Type B pancreatic cell (in vitro differentiated cells): Measurements from ENCODE around the gene GAREM1. TPM values are rescaled to one million over a fixed set of nuclear protein-coding genes. Genes with fewer than 3 reads are reported as not detected.
A peak's percentile ranks its signal among the peaks of the same experiment; 100 is the strongest.

Experiments
- DNase-seq: peaks from one replicate; pipeline ENCODE4 v3.0.0; 2021; ENCODE audit warnings: mixed read lengths; ENCODE audit not compliant: unreplicated experiment; ENCODE audit errors: extremely low spot score
- H3K27ac Mint-ChIP-seq: 2 replicates; pipeline ENCODE4 v1.8.0; 2021; ENCODE audit warnings: mild to moderate bottlenecking, mixed read lengths
- H3K27me3 Mint-ChIP-seq: 2 replicates; pipeline ENCODE4 v1.8.0; 2021; ENCODE audit warnings: mixed read lengths
- H3K36me3 Mint-ChIP-seq: 2 replicates; pipeline ENCODE4 v1.8.0; 2021; ENCODE audit warnings: mixed read lengths
- H3K4me1 Mint-ChIP-seq: one replicate; pipeline ENCODE4 v1.8.0; 2021; ENCODE audit warnings: mixed read lengths; ENCODE audit not compliant: unreplicated experiment
- H3K4me3 Mint-ChIP-seq: 2 replicates; pipeline ENCODE4 v1.8.0; 2021; ENCODE audit warnings: mild to moderate bottlenecking, mixed read lengths
- H3K9me3 Mint-ChIP-seq: 2 replicates; pipeline ENCODE4 v1.8.0; 2021; ENCODE audit warnings: mixed read lengths
- total RNA-seq: library from RNA; stranded (reverse); gene quantifications from 2 replicates; pipeline ENCODE4 v1.2.1, GENCODE V29; 2021; ENCODE audit warnings: low replicate concordance
- TF ChIP-seq, protein P1 (sequence below): fragments of 200-600 bp; sonication (generic); conservative IDR thresholded peaks from 2 replicates; pipeline ENCODE4 v1.5.0; 2021; ENCODE audit warnings: antibody characterized with exemption, mild to moderate bottlenecking

The GAREM1 gene
- total RNA-seq, 1 donor from 2014 or later, result 17.8 TPM

DNA sequence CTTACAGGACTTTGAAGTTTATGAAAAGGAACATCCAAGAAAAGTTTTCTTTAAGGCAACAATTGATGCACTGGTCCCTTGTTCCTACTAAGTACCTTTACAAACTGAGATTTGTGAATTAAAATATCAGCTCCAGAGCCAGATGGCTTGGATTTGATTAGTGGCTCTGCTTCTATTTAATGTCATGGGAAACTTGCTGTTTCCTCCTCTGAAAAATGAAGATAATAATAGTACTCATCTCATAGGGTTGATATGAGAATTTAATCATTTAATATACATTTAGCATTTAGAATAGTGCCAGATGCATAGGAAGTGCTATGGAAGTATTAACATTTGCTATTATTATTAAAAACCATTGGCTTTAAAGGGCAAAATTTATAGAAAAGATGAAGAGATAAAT is 2.6 kb upstream of the GAREM1 start:
- H3K36me3 Mint-ChIP-seq, result no peaks in the 10 kb centered on the region

DNA sequence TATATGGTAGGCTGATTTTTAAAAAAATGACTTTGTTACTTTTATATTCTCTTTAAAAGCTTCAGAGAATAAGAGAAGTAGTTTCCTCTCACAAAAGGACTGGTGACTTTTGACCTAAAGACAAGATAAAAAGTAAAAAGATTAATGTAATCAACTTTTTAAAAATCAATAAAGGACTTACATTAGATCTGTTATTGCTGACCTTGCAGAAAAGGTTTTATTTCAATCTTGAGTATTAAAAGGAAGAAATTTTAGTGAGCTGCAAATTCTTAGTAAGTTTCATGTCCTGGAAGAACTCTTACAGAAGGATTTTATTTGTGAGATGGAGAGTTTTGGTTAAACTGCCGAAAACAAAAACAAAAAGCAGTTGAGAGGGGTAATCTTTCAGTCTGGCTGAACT is 2.2 kb upstream of the GAREM1 start:
- H3K4me3 Mint-ChIP-seq, result no peak overlapping the region
- H3K36me3 Mint-ChIP-seq, result no peaks in the 10 kb centered on the region

More for the DNA sequence above, 2.6 kb upstream of the GAREM1 start:
- no peak for DNase-seq
- peaks cover 25% of the 10 kb centered on the region for H3K27me3 Mint-ChIP-seq
- H3K4me1 Mint-ChIP-seq, result peaks cover 14% of the 10 kb centered on the region
- no peak overlapping the region for H3K27ac Mint-ChIP-seq
- TF ChIP-seq, protein P1, sequence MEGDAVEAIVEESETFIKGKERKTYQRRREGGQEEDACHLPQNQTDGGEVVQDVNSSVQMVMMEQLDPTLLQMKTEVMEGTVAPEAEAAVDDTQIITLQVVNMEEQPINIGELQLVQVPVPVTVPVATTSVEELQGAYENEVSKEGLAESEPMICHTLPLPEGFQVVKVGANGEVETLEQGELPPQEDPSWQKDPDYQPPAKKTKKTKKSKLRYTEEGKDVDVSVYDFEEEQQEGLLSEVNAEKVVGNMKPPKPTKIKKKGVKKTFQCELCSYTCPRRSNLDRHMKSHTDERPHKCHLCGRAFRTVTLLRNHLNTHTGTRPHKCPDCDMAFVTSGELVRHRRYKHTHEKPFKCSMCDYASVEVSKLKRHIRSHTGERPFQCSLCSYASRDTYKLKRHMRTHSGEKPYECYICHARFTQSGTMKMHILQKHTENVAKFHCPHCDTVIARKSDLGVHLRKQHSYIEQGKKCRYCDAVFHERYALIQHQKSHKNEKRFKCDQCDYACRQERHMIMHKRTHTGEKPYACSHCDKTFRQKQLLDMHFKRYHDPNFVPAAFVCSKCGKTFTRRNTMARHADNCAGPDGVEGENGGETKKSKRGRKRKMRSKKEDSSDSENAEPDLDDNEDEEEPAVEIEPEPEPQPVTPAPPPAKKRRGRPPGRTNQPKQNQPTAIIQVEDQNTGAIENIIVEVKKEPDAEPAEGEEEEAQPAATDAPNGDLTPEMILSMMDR, result no peak
- H3K4me3 Mint-ChIP-seq, result no peak overlapping the region
- H3K9me3 Mint-ChIP-seq, result no peaks in the 10 kb centered on the region

DNA sequence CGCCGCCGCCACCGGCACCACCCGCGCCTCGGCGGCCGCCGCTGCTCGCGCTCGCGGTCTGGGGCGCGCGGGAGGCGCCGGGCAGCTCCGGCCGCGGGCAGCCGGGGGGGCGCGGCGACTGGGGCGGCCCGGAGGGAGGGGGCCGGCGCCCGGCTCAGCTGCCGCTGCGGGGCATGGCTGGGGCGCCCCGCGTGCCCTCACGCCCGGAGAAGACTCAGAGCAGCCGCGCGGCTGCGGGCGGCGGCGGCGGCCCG is 295 bp downstream of the GAREM1 start:
- no peaks in the 10 kb centered on the region for H3K9me3 Mint-ChIP-seq
- H3K4me3 Mint-ChIP-seq, result peak overlapping the region; percentile 89
- H3K27me3 Mint-ChIP-seq, result peaks cover 20% of the 10 kb centered on the region
- H3K27ac Mint-ChIP-seq, result peak overlapping the region; percentile 65
- peaks cover 14% of the 10 kb centered on the region for H3K4me1 Mint-ChIP-seq
- TF ChIP-seq, protein P1, result no peak
- no peaks in the 10 kb centered on the region for H3K36me3 Mint-ChIP-seq
- DNase-seq, result no peak

More for the DNA sequence above, 2.2 kb upstream of the GAREM1 start:
- no peak overlapping the region for H3K27ac Mint-ChIP-seq
- no peaks in the 10 kb centered on the region for H3K9me3 Mint-ChIP-seq
- no peak for DNase-seq
- H3K27me3 Mint-ChIP-seq, result peaks cover 25% of the 10 kb centered on the region
- TF ChIP-seq, protein P1, result no peak
- peaks cover 14% of the 10 kb centered on the region for H3K4me1 Mint-ChIP-seq

DNA sequence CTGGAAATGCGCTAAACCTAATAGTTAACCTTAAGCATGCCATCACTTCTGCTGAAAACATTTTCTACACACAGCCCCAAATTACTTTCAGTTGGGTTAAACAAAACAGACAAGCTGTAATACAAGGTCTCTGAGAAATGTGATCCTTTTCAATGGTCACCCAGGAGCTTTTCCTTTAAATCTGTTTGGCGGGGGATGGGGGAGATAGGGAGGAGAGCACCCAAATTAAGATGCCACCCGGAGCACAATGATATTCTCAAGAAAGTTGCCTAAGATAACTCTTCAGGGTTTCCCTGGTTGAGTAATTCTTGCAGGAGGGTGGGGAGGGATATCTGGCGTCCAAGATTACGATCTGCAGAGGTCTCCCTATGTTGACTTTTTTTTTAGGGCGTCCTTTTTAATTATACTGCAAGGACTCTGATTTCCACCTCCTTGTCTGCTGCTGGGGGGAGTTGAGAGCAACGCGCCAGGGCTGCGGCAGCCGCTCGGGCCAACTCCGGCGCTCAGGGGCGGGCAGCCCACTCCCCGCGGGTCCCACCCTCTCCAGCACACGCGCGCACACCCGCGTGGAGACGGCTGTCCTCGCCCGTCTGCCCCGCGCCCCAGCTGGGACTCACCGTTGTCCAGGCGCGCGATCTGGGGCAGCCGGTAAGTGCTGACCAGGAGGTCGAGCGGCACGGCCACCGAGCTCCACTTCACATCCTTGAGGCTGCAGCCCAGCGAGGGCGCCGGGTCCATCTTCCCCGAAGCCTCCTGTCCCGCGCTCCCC is 807 bp downstream of the GAREM1 start:
- H3K4me1 Mint-ChIP-seq, result peaks cover 14% of the 10 kb centered on the region
- TF ChIP-seq, protein P1, result no peak
- H3K9me3 Mint-ChIP-seq, result no peaks in the 10 kb centered on the region
- H3K27me3 Mint-ChIP-seq, result peaks cover 20% of the 10 kb centered on the region
- H3K36me3 Mint-ChIP-seq, result no peaks in the 10 kb centered on the region
- H3K27ac Mint-ChIP-seq, result peak overlapping the region; percentile 65
- DNase-seq, result peak; percentile 71
- H3K4me3 Mint-ChIP-seq, result peak overlapping the region; percentile 89

DNA sequence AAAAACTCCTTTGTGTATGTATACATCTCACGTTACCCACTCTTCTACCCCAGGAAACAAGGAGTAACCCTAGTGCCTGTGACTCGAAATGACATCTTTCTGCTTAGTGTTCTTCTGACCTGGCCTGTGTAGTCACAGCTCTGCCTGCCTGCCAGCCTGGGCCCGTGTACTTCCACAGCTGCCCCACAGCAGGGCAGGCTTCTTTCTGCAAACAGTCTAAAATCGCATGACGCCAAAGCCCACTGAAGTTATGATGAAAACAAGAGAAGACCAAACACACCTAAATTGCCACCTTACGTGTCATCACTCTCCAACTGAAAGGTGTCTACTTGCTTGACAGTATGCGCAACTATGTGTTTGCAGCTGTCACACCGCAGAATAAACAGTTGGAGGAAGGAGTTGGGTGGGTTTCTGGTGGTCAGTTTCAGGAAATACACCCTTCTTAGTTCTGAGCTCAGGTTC is 1.5 kb downstream of the GAREM1 start:
- Mint-ChIP-seq H3K27ac (peak overlapping the region; percentile 65), H3K4me3 (peak overlapping the region; percentile 89), H3K36me3 (no peaks in the 10 kb centered on the region), H3K4me1 (peaks cover 14% of the 10 kb centered on the region), H3K27me3 (peaks cover 17% of the 10 kb centered on the region), H3K9me3 (no peaks in the 10 kb centered on the region)
- TF ChIP-seq, protein P1, result peak; percentile 60
- no peak for DNase-seq
